Measurements from ENCODE around the gene CRTC1. TPM values are rescaled to one million over a fixed set of nuclear protein-coding genes. Genes with fewer than 3 reads are reported as not detected.

Gene CRTC1
- polyA plus RNA-seq, 4 donors = 5.8 to 20.7 (median 6.7) TPM

GRCh38 chr19:18781047-18781600 lies 97.6 kb downstream of the CRTC1 start:
- Histone ChIP-seq H3K36me3 (ENCODE audit: control insufficient read depth in 3 of 3, insufficient read depth in 2 of 3, low read depth in 1 of 3, low read length in 3 of 3) (peaks cover 0 to 18% (median 0%) of the 10 kb centered on the region in 3 donors), H3K4me1 (ENCODE audit: control insufficient read depth in 3 of 3, insufficient read depth in 2 of 3, low read depth in 1 of 3, low read length in 2 of 3) (peaks cover 0 to 20% (median 3%) of the 10 kb centered on the region in 3 donors), H3K9me3 (ENCODE audit: control insufficient read depth in 2 of 2, insufficient read depth in 1 of 2, low read depth in 1 of 2, low read length in 1 of 2) (no peaks in the 10 kb centered on the region), H3K27ac (ENCODE audit: low read depth in 1 of 3, low read length in 2 of 3) (no peak overlapping the region), H3K27me3 (ENCODE audit: control insufficient read depth in 3 of 3, insufficient read depth in 3 of 3, low read length in 3 of 3) (peaks cover 0 to 41% (median 0%) of the 10 kb centered on the region in 3 donors), H3K4me3 (ENCODE audit: low read depth in 1 of 3, low read length in 3 of 3) (no peak overlapping the region)
- FAIRE-seq (no peak), DNase-seq (no peak)
- 88 to 89% (median 88%) methylated on average over 11 to 14 of the region's 14 CpGs for WGBS, 3 donors

GRCh38 chr19:18781885-18782527 lies 98.5 kb downstream of the CRTC1 start:
- Histone ChIP-seq H3K4me1 (ENCODE audit: control insufficient read depth in 3 of 3, insufficient read depth in 2 of 3, low read depth in 1 of 3, low read length in 2 of 3) (peaks cover 0 to 20% (median 3%) of the 10 kb centered on the region in 3 donors), H3K9me3 (ENCODE audit: control insufficient read depth in 2 of 2, insufficient read depth in 1 of 2, low read depth in 1 of 2, low read length in 1 of 2) (no peaks in the 10 kb centered on the region), H3K36me3 (ENCODE audit: control insufficient read depth in 3 of 3, insufficient read depth in 2 of 3, low read depth in 1 of 3, low read length in 3 of 3) (peaks cover 0 to 10% (median 0%) of the 10 kb centered on the region in 3 donors), H3K27me3 (ENCODE audit: control insufficient read depth in 3 of 3, insufficient read depth in 3 of 3, low read length in 3 of 3) (peaks cover 0 to 48% (median 7%) of the 10 kb centered on the region in 3 donors), H3K4me3 (ENCODE audit: low read depth in 1 of 3, low read length in 3 of 3) (no peak overlapping the region), H3K27ac (ENCODE audit: low read depth in 1 of 3, low read length in 2 of 3) (no peak overlapping the region)
- DNase-seq (no peak), FAIRE-seq (no peak)
- 11 to 55% (median 36%) methylated on average over 20 of the region's 20 CpGs for WGBS, 3 donors

- no peak overlapping the region for H3K27ac ChIP-seq (ENCODE audit: low read depth in 1 of 3, low read length in 2 of 3)
- 74 to 82% (median 78%) methylated on average over 21 to 22 of the region's 22 CpGs for WGBS, 3 donors
- peaks cover 0 to 23% (median 3%) of the 10 kb centered on the region in 3 donors for H3K4me1 ChIP-seq (ENCODE audit: control insufficient read depth in 3 of 3, insufficient read depth in 2 of 3, low read depth in 1 of 3, low read length in 2 of 3)
- DNase-seq (no peak), FAIRE-seq (no peak)
- H3K36me3 ChIP-seq (ENCODE audit: control insufficient read depth in 3 of 3, insufficient read depth in 2 of 3, low read depth in 1 of 3, low read length in 3 of 3) = peaks cover 0 to 10% (median 0%) of the 10 kb centered on the region in 3 donors
- no peaks in the 10 kb centered on the region for H3K9me3 ChIP-seq (ENCODE audit: control insufficient read depth in 2 of 2, insufficient read depth in 1 of 2, low read depth in 1 of 2, low read length in 1 of 2)
- peaks cover 0 to 50% (median 13%) of the 10 kb centered on the region in 3 donors for H3K27me3 ChIP-seq (ENCODE audit: control insufficient read depth in 3 of 3, insufficient read depth in 3 of 3, low read length in 3 of 3)
- no peak overlapping the region for H3K4me3 ChIP-seq (ENCODE audit: low read depth in 1 of 3, low read length in 3 of 3)
Observed at GRCh38 chr19:18782559-18783225, 99.2 kb downstream of the CRTC1 start.

- no peak overlapping the region for H3K27ac ChIP-seq (ENCODE audit: low read depth in 1 of 3, low read length in 2 of 3)
- FAIRE-seq = no peak
- H3K27me3 ChIP-seq (ENCODE audit: control insufficient read depth in 3 of 3, insufficient read depth in 3 of 3, low read length in 3 of 3) = peaks cover 0 to 50% (median 20%) of the 10 kb centered on the region in 3 donors
- H3K4me1 ChIP-seq (ENCODE audit: control insufficient read depth in 3 of 3, insufficient read depth in 2 of 3, low read depth in 1 of 3, low read length in 2 of 3) = peaks cover 0 to 29% (median 3%) of the 10 kb centered on the region in 3 donors
- DNase-seq = no peak
- H3K9me3 ChIP-seq (ENCODE audit: control insufficient read depth in 2 of 2, insufficient read depth in 1 of 2, low read depth in 1 of 2, low read length in 1 of 2) = no peaks in the 10 kb centered on the region
- no peak overlapping the region for H3K4me3 ChIP-seq (ENCODE audit: low read depth in 1 of 3, low read length in 3 of 3)
- H3K36me3 ChIP-seq (ENCODE audit: control insufficient read depth in 3 of 3, insufficient read depth in 2 of 3, low read depth in 1 of 3, low read length in 3 of 3) = peaks cover 0 to 8% (median 0%) of the 10 kb centered on the region in 3 donors
- WGBS, 3 donors = 81 to 85% (median 83%) methylated on average over 19 of the region's 19 CpGs
Observed at GRCh38 chr19:18783958-18784785, 100.7 kb downstream of the CRTC1 start.

- no peak overlapping the region for H3K4me3 ChIP-seq (ENCODE audit: low read depth in 1 of 3, low read length in 3 of 3)
- H3K27me3 ChIP-seq (ENCODE audit: control insufficient read depth in 3 of 3, insufficient read depth in 3 of 3, low read length in 3 of 3) = peaks cover 5 to 54% (median 26%) of the 10 kb centered on the region in 3 donors
- 75 to 81% (median 76%) methylated on average over 16 of the region's 16 CpGs for WGBS, 3 donors
- H3K9me3 ChIP-seq (ENCODE audit: control insufficient read depth in 2 of 2, insufficient read depth in 1 of 2, low read depth in 1 of 2, low read length in 1 of 2) = no peaks in the 10 kb centered on the region
- FAIRE-seq (no peak), DNase-seq (no peak)
- H3K36me3 ChIP-seq (ENCODE audit: control insufficient read depth in 3 of 3, insufficient read depth in 2 of 3, low read depth in 1 of 3, low read length in 3 of 3) = peaks cover 0 to 8% (median 0%) of the 10 kb centered on the region in 3 donors
- H3K4me1 ChIP-seq (ENCODE audit: control insufficient read depth in 3 of 3, insufficient read depth in 2 of 3, low read depth in 1 of 3, low read length in 2 of 3) = peaks cover 0 to 31% (median 3%) of the 10 kb centered on the region in 3 donors
- no peak overlapping the region for H3K27ac ChIP-seq (ENCODE audit: low read depth in 1 of 3, low read length in 2 of 3)
Observed at GRCh38 chr19:18784786-18785120, 101.3 kb downstream of the CRTC1 start.

GRCh38 chr19:18785179-18786124 lies 102.0 kb downstream of the CRTC1 start:
- FAIRE-seq (no peak), DNase-seq (peak; percentile 75 to 91)
- H3K4me1 ChIP-seq (ENCODE audit: control insufficient read depth in 3 of 3, insufficient read depth in 2 of 3, low read depth in 1 of 3, low read length in 2 of 3) = peaks cover 0 to 34% (median 3%) of the 10 kb centered on the region in 3 donors
- H3K4me3 ChIP-seq (ENCODE audit: low read depth in 1 of 3, low read length in 3 of 3) = peak overlapping the region in 1 of 3 donors; percentile 35
- H3K27ac ChIP-seq (ENCODE audit: low read depth in 1 of 3, low read length in 2 of 3) = peak overlapping the region in 1 of 3 donors; percentile 21
- peaks cover 0 to 4% (median 0%) of the 10 kb centered on the region in 3 donors for H3K36me3 ChIP-seq (ENCODE audit: control insufficient read depth in 3 of 3, insufficient read depth in 2 of 3, low read depth in 1 of 3, low read length in 3 of 3)
- WGBS, 3 donors = 6 to 10% (median 10%) methylated on average over 51 to 65 of the region's 65 CpGs
- H3K9me3 ChIP-seq (ENCODE audit: control insufficient read depth in 2 of 2, insufficient read depth in 1 of 2, low read depth in 1 of 2, low read length in 1 of 2) = no peaks in the 10 kb centered on the region
- H3K27me3 ChIP-seq (ENCODE audit: control insufficient read depth in 3 of 3, insufficient read depth in 3 of 3, low read length in 3 of 3) = peaks cover 5 to 60% (median 31%) of the 10 kb centered on the region in 3 donors

- Histone ChIP-seq H3K9me3 (ENCODE audit: control insufficient read depth in 2 of 2, insufficient read depth in 1 of 2, low read depth in 1 of 2, low read length in 1 of 2) (no peaks in the 10 kb centered on the region), H3K27me3 (ENCODE audit: control insufficient read depth in 3 of 3, insufficient read depth in 3 of 3, low read length in 3 of 3) (peaks cover 13 to 92% (median 52%) of the 10 kb centered on the region in 3 donors), H3K4me3 (ENCODE audit: low read depth in 1 of 3, low read length in 3 of 3) (no peak overlapping the region), H3K4me1 (ENCODE audit: control insufficient read depth in 3 of 3, insufficient read depth in 2 of 3, low read depth in 1 of 3, low read length in 2 of 3) (peaks cover 0 to 34% (median 3%) of the 10 kb centered on the region in 3 donors), H3K27ac (ENCODE audit: low read depth in 1 of 3, low read length in 2 of 3) (no peak overlapping the region), H3K36me3 (ENCODE audit: control insufficient read depth in 3 of 3, insufficient read depth in 2 of 3, low read depth in 1 of 3, low read length in 3 of 3) (no peaks in the 10 kb centered on the region)
- no peak for DNase-seq
- no peak for FAIRE-seq
- WGBS, 3 donors = 2 to 5% (median 3%) methylated on average over 49 to 68 of the region's 68 CpGs
Observed at GRCh38 chr19:18788529-18789421, 105.3 kb downstream of the CRTC1 start.

Data from small intestine (tissue), 7 donors.